Right kidney (tissue), 1 donor: Measurements from ENCODE around the gene DNLZ.

Experiments used
- DNase-seq: peaks from one replicate; pipeline ENCODE4 v3.0.0-alpha.2; 2016

Gene DNLZ

DNA sequence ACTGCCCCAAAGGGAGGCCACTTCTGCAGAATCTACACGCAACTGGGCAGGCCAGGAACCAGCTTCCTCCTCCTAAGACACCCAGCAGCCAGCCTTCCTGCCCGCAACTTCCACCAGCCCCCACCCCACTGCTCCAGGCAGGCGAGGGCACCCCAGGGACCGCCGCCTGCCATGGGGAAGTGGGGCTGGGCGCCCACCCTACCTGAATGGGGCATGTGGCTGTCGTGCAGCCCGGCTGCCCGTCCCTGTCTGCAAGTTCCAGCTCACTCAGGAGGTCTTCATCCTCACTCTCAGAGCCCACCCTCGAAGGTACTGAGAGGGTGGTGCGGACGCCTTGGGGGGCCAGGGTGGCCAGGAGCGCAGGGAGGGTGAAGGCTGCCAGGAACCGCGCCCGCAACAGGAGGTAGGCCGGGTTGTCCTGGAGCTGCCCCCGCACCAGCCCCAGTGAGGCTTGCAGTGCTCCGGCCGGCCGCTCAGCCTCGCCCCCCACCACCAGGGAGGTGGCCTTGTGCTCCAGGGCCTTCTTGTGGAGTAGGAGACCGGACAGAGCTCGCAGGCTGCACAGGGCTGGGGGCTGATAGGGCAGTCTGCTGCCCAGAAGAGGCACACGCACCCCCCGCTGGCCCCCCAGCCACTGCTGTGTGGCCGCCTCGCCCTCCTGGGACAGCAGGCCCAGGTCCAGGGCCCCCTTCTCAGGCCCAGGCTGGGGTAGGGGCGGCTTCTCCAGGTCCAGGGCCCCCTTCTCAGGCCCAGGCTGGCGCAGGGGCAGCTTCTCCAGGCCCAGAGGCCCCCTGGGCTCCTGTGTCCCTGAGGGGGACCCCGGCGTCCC is 14.0 kb upstream of the DNLZ start:
- DNase-seq: no peak

DNA sequence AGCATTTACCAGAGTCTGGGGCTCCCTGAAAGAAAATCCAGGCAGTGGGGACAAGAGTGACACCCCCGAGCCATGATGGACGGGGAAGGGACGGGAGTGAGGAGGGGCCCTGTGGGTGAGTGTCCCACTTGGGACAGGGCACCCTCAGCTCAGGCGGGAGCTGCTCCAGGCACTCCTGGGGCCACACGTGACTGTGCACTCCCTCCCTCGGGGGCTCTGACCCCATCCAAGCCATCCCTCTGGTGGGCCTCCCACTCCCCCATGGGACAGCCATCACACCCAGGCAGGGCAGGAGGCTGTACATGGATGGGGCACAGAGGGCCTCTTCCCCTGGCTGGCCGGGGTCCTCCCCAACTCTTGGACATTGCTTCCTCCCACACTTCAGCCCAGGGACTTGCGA is 12.9 kb upstream of the DNLZ start:
- no peak for DNase-seq

- DNase-seq: no peak
These were observed 11.6 kb upstream of the DNLZ start for GRCh38 chr9:136375096-136375495.

DNA sequence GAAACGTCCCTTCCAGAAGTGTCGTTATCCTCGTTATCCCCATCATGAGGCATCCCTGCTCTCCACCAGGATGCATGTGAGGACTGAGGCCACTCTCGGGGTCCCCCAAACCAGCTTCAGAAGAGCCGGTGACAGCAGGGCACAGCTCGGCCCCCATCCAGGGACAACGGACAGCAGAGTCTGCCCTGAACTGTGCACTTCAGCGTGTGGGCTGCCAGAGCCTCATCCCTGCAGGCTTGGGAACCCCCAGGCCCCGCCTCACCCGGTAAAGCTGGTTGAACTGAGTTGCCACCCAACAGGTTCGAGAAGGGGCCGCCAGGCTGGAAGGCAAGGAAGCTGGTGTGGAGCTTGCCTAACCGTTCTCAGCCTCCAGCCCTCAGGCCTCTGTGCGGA is 10.6 kb upstream of the DNLZ start:
- DNase-seq: no peak

DNA sequence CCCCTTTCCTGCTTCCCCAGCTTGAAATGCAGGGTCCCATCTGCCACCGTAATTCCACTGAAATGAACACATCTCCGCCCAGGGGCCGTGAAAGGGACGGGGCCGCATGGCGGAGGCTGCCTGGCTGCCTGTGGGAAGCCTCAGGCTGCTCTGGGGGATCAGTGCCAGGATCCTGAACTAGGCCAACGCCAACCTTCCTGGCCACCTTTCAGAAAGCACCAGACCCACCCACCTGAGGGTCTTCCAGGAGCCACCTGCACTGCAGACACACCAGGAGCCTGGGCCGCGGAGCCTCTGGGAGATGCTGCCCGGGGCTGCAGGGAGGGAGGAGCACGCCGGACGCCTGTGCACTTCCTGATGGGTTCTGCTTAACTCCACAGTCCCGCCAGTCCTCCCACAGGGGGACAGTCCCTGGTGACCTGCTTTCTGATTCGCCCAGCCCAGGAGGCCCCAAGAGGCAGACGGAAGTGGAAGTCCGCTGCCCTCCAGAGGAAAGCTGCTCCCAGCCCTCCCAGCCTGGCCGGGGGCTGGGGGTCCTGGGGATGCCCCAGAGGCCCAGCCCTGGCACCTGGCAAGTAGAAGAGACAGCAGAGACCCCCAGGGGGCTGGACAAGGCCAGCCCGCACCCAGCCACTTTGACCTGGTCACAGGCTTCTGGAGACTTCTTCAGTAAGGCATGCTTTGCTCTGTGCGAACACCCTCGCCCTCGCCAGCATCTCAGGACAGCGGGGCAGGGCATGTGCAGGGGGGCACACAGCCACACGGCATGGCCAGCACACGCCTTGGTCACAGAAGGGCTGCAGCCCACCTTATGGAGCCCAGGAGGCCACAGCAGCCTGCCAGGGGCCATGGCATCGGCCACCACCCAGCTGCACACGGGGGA is 10.0 kb upstream of the DNLZ start, which contains the start of gene CARD9:
Gene CARD9 (minus strand): TSS at position 370 of the 883 bp plus-strand sequence. CDS start 1,591 bp downstream, outside the sequence.
- DNase-seq: no peak

GRCh38 chr9:136372561-136373299 is 9.2 kb upstream of the DNLZ start:
- no peak for DNase-seq

- no peak for DNase-seq
These were observed 8.5 kb upstream of the DNLZ start for GRCh38 chr9:136372006-136372405.

- DNase-seq: no peak
These were observed 8.0 kb upstream of the DNLZ start for GRCh38 chr9:136371533-136371880.

GRCh38 chr9:136370687-136371532 is 7.4 kb upstream of the DNLZ start:
- DNase-seq: no peak

GRCh38 chr9:136370037-136370436 is 6.5 kb upstream of the DNLZ start:
- DNase-seq: no peak

- no peak for DNase-seq
These were observed 4.6 kb upstream of the DNLZ start for GRCh38 chr9:136368190-136368589.

GRCh38 chr9:136367296-136368145 is 4.0 kb upstream of the DNLZ start:
- peak; percentile 20 for DNase-seq

DNA sequence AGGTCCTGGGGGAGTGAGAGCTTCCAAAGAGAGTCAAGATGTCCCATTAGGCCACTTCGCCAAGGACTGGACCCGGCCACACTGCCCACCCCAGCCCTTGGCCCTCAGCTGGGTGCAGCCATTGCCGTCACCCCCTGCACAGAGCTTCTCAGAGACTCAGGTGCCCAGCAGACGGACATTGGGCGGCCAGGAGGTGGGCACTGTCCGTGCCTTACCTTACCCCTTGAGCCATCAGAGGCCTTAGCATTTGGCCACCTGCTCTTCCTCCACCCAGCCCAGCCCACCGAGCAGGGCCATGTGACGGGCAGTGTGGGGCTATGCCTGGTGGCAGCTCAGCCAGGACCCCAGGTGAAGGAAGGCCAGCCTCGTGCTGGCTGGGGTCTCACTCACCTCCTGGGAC is 3.3 kb upstream of the DNLZ start:
- peak; percentile 1 for DNase-seq

- peak; percentile 9 for DNase-seq
These were observed 2.3 kb upstream of the DNLZ start for GRCh38 chr9:136365775-136366222.

DNA sequence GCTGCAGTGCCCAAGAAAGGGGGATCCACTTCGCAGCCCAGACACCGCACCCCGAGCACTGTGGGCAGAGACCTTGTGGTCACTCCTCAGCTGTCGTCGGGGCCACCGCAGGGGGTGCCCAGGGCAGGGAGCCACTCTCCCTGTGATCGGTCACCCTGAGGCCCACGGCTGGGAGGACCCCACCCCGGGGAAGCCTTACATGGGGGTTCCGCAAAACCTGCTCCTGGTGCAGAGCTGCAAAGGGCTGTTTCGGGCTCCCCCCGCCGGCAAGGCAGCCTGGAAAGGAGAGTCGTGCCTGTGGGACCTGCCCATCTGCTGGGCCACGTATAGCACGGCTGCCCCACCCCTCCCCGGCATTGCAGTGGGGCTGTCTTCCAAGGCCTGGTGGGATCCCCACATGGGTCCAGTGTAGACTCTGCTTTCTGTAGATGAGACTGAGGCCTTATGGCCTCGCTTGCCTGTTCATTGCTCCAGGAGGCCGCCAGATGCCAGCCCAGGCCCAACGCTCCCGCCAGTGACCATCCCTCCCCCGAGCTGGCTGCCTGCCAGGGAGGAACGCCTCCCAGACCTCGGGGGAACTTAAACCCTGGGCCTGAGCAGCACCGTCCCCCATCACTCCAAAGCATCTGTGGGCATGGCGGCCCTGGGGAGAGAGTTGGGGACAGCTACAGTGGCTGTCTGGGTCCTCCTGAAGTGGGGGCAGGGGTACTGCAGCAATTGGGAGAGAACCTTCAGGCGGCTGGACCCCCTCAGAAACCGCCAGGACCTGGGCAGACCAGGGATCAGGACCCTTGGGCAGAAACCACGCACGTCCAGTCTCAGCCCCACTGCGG is 1.6 kb upstream of the DNLZ start:
- DNase-seq: no peak

GRCh38 chr9:136363949-136364748 is 605 bp upstream of the DNLZ start:
- peak; percentile 83 for DNase-seq

DNA sequence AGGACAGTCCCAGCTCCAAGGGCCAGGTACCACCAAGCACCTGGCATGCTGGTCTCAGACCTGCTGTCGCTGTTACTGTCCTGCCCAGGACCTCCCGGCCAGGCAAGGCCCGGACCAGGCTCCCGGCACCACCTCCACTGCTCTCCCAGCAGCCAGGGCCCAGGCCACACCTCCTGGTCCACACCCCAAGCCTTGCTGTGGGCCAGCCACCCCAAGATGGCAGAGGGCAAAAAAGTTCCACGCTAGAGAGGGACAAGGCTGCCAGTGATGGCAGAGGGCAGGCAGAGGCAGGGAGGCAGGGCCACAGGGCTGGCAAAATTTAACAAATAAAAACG is 1.1 kb downstream of the DNLZ start:
- DNase-seq: no peak

DNA sequence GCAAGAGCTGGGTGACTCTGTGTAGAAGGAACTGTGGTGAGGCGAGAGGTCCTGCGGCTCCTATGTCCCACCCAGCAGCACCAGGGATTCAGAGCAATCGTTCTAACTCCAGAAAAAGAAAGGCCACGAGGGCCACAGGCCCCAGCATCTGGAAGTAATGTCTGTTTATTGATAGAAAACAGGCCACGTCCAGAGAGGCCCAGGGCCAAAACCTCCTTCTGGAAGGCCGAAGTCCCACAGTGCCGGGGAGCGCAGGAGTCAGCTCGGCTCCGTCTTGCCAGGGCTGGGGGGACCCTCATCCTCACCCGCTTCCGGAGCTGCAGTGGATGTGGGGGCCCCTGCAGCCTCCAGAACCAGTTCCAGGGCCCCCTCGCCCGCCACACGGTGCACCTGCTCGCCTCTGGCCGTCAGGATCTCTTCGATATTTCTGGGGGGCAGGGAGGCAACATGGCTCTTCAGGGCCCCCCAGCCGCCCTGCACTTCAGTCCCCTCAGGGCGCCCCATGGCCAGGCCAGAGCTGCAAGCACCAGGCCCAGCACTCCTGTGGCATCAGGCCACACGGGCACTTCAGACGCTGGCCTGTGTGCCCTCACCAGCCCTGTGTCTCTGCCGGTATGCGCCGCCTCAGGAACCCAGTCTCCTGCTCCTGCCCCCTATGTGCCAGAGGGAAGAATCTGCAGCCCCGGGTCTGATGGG is 1.6 kb downstream of the DNLZ start:
- no peak for DNase-seq
